Measurements from ENCODE around the gene CAGE1. TPM values are rescaled to one million over a fixed set of nuclear protein-coding genes. Genes with fewer than 3 reads are reported as not detected.
"Not testable (repeated sequence)": the region's sequence is repeated elsewhere in the genome, so short reads cannot be mapped to it uniquely, and the experiment has no call there.

The CAGE1 gene
- total and polyA plus RNA-seq, 8 donors: not detected

- Histone ChIP-seq H3K4me3 (no peak overlapping the region), H3K9me3 (no peaks in the 10 kb centered on the region), H3K4me1 (no peaks in the 10 kb centered on the region), H3K36me3 (no peaks in the 10 kb centered on the region), H3K27me3 (peaks cover 0 to 4% (median 0%) of the 10 kb centered on the region in 3 donors), H3K27ac (no peak overlapping the region)
- DNase-seq: no peak
- intact Hi-C loops (cut with DNase I; ENCODE audit: low total_unique reads): no loop called here
- TF ChIP-seq POLR2A (IDR thresholded peaks at IDR 0.05) (no peak), POLR2AphosphoS5 (IDR thresholded peaks at IDR 0.05) (no peak), EP300 (IDR thresholded peaks at IDR 0.05) (no peak), CTCF (IDR thresholded peaks at IDR 0.05) (no peak)
- WGBS, 5 donors: 49 to 57% (median 52%) methylated on average over 4 of the region's 4 CpGs
These were observed 10.8 kb downstream of the CAGE1 start for GRCh38 chr6:7378740-7379139.

GRCh38 chr6:7377961-7378360 is 11.6 kb downstream of the CAGE1 start:
- H3K27me3 ChIP-seq: peaks cover 0 to 4% (median 0%) of the 10 kb centered on the region in 3 donors
- H3K9me3 ChIP-seq: no peaks in the 10 kb centered on the region
- no peak overlapping the region for H3K27ac ChIP-seq
- WGBS, 5 donors: 77 to 97% (median 91%) methylated on average over 1 of the region's 1 CpG
- no peak for TF ChIP-seq EP300 (IDR thresholded peaks at IDR 0.05)
- no peak for TF ChIP-seq POLR2AphosphoS5 (IDR thresholded peaks at IDR 0.05)
- TF ChIP-seq POLR2A (IDR thresholded peaks at IDR 0.05): no peak
- TF ChIP-seq CTCF (IDR thresholded peaks at IDR 0.05): no peak
- intact Hi-C loops (cut with DNase I; ENCODE audit: low total_unique reads): no loop called here
- DNase-seq: no peak
- no peaks in the 10 kb centered on the region for H3K36me3 ChIP-seq
- H3K4me3 ChIP-seq: no peak overlapping the region
- H3K4me1 ChIP-seq: no peaks in the 10 kb centered on the region

- Histone ChIP-seq H3K4me3 (no peak overlapping the region), H3K27me3 (peaks cover 0 to 4% (median 0%) of the 10 kb centered on the region in 3 donors), H3K36me3 (no peaks in the 10 kb centered on the region), H3K4me1 (no peaks in the 10 kb centered on the region), H3K27ac (no peak overlapping the region), H3K9me3 (no peaks in the 10 kb centered on the region)
- no peak for TF ChIP-seq CTCF (IDR thresholded peaks at IDR 0.05)
- TF ChIP-seq EP300 (IDR thresholded peaks at IDR 0.05): no peak
- no peak for TF ChIP-seq POLR2AphosphoS5 (IDR thresholded peaks at IDR 0.05)
- intact Hi-C loops (cut with DNase I; ENCODE audit: low total_unique reads): no loop called here
- WGBS, 5 donors: 40 to 69% (median 65%) methylated on average over 3 of the region's 3 CpGs
- DNase-seq: peak in 1 of 2 donors; percentile 16
These were observed 15.8 kb downstream of the CAGE1 start for GRCh38 chr6:7373739-7374138.

- Histone ChIP-seq H3K27me3 (peaks cover 0 to 4% (median 0%) of the 10 kb centered on the region in 3 donors), H3K27ac (no peak overlapping the region), H3K36me3 (no peaks in the 10 kb centered on the region), H3K9me3 (no peaks in the 10 kb centered on the region), H3K4me1 (no peaks in the 10 kb centered on the region), H3K4me3 (no peak overlapping the region)
- no peak for TF ChIP-seq EP300 (IDR thresholded peaks at IDR 0.05)
- TF ChIP-seq POLR2A (IDR thresholded peaks at IDR 0.05): no peak
- TF ChIP-seq POLR2AphosphoS5 (IDR thresholded peaks at IDR 0.05): no peak
- no peak for TF ChIP-seq CTCF (IDR thresholded peaks at IDR 0.05)
- DNase-seq: no peak
- intact Hi-C loops (cut with DNase I; ENCODE audit: low total_unique reads): no loop called here
- WGBS, 5 donors: 84 to 89% (median 87%) methylated on average over 7 of the region's 7 CpGs
These were observed 22.1 kb downstream of the CAGE1 start for GRCh38 chr6:7367408-7367807.

GRCh38 chr6:7351916-7352315 is 37.6 kb downstream of the CAGE1 start:
- intact Hi-C loops (cut with DNase I; ENCODE audit: low total_unique reads); H3K4me1 ChIP-seq; H3K27me3 ChIP-seq; H3K4me3 ChIP-seq; DNase-seq; H3K9me3 ChIP-seq; H3K36me3 ChIP-seq; H3K27ac ChIP-seq: not testable (repeated sequence)
- WGBS, 5 donors: 49 to 67% (median 64%) methylated on average over 3 of the region's 3 CpGs

- intact Hi-C loops (cut with DNase I; ENCODE audit: low total_unique reads); H3K4me1 ChIP-seq; H3K36me3 ChIP-seq; H3K9me3 ChIP-seq; H3K4me3 ChIP-seq; H3K27me3 ChIP-seq; DNase-seq; H3K27ac ChIP-seq: not testable (repeated sequence)
- whole genome bisulfite sequencing, 5 donors: 63 to 87% (median 72%) methylated on average over 1 of the region's 1 CpG
These were observed 39.0 kb downstream of the CAGE1 start for GRCh38 chr6:7350591-7350990.

- WGBS, 5 donors: 55 to 85% (median 60%) methylated on average over 2 of the region's 2 CpGs
- peaks cover 0 to 15% (median 0%) of the 10 kb centered on the region in 3 donors for H3K27me3 ChIP-seq
- H3K36me3 ChIP-seq; intact Hi-C loops (cut with DNase I; ENCODE audit: low total_unique reads); H3K27ac ChIP-seq; DNase-seq; H3K4me1 ChIP-seq; H3K9me3 ChIP-seq; H3K4me3 ChIP-seq: not testable (repeated sequence)
These were observed 42.0 kb downstream of the CAGE1 start for GRCh38 chr6:7347551-7347997.

All from stomach (tissue), 9 donors.